ENCODE data around the gene TNIK.
"Not testable (repeated sequence)": the region's sequence is repeated elsewhere in the genome, so short reads cannot be mapped to it uniquely, and the experiment has no call there.

The TNIK gene

DNA sequence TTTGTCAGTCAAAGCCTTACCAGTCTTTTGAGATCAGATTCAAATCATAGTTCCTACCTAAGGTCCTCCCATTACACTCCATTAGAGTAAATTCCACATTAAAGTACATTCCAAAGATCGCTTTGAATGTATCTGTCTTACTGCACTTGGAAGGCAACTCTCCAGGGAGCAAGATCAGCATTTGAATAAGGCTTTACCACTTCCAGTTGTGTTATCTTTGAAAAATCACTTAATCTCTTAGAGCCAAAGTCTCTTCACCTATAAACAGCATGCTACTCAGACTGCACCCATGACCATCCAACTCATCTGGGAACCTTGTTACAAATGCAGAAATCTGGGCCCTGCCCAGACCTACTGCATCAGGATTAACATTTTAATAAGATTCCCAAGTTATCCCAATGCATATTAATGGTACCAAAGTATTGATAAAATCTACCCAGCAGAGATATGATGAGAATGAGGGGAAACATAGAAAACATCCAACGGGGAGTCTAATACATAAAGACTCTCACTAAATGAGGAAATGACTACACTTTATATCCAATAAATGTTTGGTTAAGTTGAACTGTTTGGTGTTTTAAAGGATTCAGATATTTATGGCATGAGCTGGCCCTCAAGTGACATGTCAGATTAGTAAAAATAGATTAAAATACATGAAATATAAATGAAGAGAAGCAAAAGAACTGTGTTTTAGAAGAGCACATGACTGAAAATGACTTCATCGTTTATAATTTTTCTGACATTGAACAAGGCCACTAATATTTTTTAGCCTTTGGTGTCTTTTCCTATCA is 75.9 kb downstream of the TNIK start:
- no peak for DNase-seq (ENCODE audit: low read depth)

GRCh38 chr3:171383206-171384018 is 76.8 kb downstream of the TNIK start:
- DNase-seq (ENCODE audit: low read depth) = no peak

GRCh38 chr3:171382347-171382746 is 77.9 kb downstream of the TNIK start:
- not testable (repeated sequence) for DNase-seq (ENCODE audit: low read depth)

- no peak for DNase-seq (ENCODE audit: low read depth)
These were observed 79.3 kb downstream of the TNIK start for GRCh38 chr3:171380711-171381425.

- no peak for DNase-seq (ENCODE audit: low read depth)
These were observed 80.2 kb downstream of the TNIK start for GRCh38 chr3:171379961-171380483.

DNA sequence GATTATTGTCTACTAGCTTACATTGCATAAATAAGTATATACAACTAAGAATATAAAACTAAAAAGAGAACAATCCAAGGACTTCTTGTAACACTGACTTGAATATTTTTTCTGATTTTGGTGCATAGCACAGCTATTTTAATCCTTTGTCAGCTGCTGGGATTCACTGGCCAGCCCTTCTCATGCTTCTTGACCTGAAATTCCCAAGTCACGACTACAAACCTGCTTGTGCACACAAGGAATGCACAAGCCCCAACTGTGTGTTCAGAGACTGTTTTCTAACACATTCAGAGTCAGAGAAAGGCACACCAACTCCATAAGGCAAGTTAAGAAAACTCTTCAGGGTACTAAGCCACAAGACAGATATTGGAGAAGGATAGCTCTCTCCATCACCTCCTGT is 80.9 kb downstream of the TNIK start:
- DNase-seq (ENCODE audit: low read depth) = no peak

GRCh38 chr3:171378586-171378985 is 81.6 kb downstream of the TNIK start:
- DNase-seq (ENCODE audit: low read depth) = no peak

DNA sequence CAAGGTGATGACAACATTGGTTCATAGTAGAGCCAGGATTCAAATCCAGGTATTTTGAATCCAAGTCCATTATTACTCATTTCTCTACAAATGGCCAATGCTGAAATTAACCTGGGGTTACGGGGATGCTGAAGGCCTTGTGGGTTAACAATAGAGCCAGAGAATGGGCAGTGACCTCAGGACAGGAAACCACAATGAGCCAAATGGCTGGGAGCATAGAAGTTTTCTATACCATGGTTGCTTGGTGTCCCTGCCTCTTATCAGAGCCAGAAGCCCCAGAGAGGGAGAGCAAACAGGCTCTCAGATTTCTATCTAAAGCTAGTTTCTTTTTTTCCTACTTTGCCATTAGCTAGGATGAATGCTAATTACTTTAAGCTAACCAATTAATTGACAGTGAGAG is 82.3 kb downstream of the TNIK start:
- DNase-seq (ENCODE audit: low read depth) = no peak

- DNase-seq (ENCODE audit: low read depth) = no peak
These were observed 83.6 kb downstream of the TNIK start for GRCh38 chr3:171376596-171376947.

- no peak for DNase-seq (ENCODE audit: low read depth)
These were observed 84.3 kb downstream of the TNIK start for GRCh38 chr3:171375666-171376595.

- no peak for DNase-seq (ENCODE audit: low read depth)
These were observed 85.4 kb downstream of the TNIK start for GRCh38 chr3:171374661-171375285.

GRCh38 chr3:171374260-171374659 is 85.9 kb downstream of the TNIK start:
- no peak for DNase-seq (ENCODE audit: low read depth)

GRCh38 chr3:171373711-171374110 is 86.5 kb downstream of the TNIK start:
- no peak for DNase-seq (ENCODE audit: low read depth)

GRCh38 chr3:171372694-171373093 is 87.5 kb downstream of the TNIK start:
- DNase-seq (ENCODE audit: low read depth) = no peak

DNA sequence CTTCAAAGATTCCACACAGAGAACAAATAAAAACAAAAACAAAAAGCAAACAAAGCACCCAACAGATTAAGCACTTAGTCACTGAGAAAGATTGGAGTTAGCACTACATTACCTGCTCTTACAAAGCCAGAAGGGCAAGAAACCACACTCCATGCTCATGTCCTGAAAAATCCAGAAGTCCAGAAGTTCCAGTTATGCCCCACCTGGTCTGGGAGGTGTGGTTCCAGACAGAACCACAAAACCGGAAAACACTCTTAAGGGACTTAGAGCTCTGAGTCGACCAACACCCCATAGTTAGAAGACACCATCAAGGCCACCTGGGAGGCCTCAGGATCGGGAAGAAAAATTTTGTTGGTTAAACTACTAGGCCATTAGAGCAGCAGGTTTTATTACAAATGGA is 88.9 kb downstream of the TNIK start:
- DNase-seq (ENCODE audit: low read depth) = no peak

DNA sequence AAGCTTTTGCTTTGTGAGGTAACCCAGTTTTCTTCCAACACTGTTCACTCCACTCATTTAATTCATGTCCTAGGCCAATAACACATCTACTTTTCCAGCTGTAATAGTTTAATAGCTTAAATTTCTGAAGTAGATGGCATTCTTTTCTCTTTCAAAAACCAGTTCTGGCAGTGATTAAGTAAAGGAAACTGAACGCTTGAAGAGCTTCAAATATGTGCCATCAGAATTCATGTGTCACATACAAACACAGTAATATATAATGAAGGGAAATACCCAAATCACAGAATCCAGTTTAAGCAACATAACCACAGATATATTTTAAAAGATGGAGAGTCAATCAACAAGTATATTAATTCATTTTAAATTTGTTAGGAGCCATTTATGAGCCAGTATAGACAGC is 91.0 kb downstream of the TNIK start:
- DNase-seq (ENCODE audit: low read depth) = no peak

- DNase-seq (ENCODE audit: low read depth) = not testable (repeated sequence)
These were observed 93.5 kb downstream of the TNIK start for GRCh38 chr3:171366738-171367137.

- no peak for DNase-seq (ENCODE audit: low read depth)
These were observed 94.2 kb downstream of the TNIK start for GRCh38 chr3:171366043-171366442.

DNA sequence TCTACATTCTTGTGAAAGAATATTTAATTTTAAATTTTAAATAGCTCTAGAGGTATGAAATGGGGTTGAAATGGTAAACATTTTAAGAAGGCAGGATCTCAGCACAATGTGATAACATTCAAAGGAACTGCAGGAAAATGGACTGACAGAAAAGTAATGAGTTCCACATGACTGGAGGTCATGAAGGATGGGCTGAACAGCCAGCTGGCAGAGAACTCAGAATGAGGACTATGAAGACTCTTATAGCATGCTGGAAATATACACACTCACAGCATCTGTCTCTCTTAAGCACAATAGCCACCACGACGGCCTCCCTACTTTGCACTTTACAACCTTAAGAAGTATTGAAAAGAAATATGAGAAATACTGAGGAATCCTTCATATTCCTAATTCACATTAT is 94.7 kb downstream of the TNIK start:
- no peak for DNase-seq (ENCODE audit: low read depth)

- DNase-seq (ENCODE audit: low read depth) = no peak
These were observed 95.7 kb downstream of the TNIK start for GRCh38 chr3:171364500-171364899.

- no peak for DNase-seq (ENCODE audit: low read depth)
These were observed 97.0 kb downstream of the TNIK start for GRCh38 chr3:171363202-171363601.

Measured in stimulated activated CD8-positive, alpha-beta memory T cell treated with anti-CD3 and anti-CD28 coated beads, Interleukin-12 subunit alpha, Interleukin-12 subunit beta, amount 100 ng/mL, for 1 hour (primary cell).